Colonic mucosa (tissue), 4 donors: Measurements from ENCODE around the gene MBD5. TPM values are rescaled to one million over a fixed set of nuclear protein-coding genes. Genes with fewer than 3 reads are reported as not detected.
A peak's percentile ranks its signal among the peaks of the same experiment; 100 is the strongest.

Experiments
- DNase-seq: peaks from one replicate; pipeline ENCODE4 v3.0.0-alpha.2; 2020
- H3K27ac ChIP-seq: fragments of 200-600 bp; one replicate; pipeline ENCODE4 v1.8.0; 2021
- H3K27me3 ChIP-seq: fragments of 200-600 bp; one replicate; pipeline ENCODE4 v1.8.0; 2021
- H3K36me3 ChIP-seq: fragments of 200-600 bp; one replicate; pipeline ENCODE4 v1.8.0; 2021
- H3K4me1 ChIP-seq: fragments of 200-600 bp; one replicate; pipeline ENCODE4 v1.8.0; 2021; ENCODE audit warnings: mild to moderate bottlenecking
- H3K4me3 ChIP-seq: fragments of 200-600 bp; one replicate; pipeline ENCODE4 v1.8.0; 2021
- H3K9ac ChIP-seq, 2 donors: one replicate each; pipeline ENCODE4 v1.7.0; 2013; ENCODE audit warnings: control low read depth in 2 of 2, low read depth in 2 of 2, low read length in 2 of 2
- H3K9me3 ChIP-seq: fragments of 200-600 bp; one replicate; pipeline ENCODE4 v1.8.0; 2021
- CTCF ChIP-seq: fragments of 200-600 bp; IDR thresholded peaks from one replicate; pipeline ENCODE4 v1.8.0; 2022; ENCODE audit warnings: antibody characterized with exemption, mild to moderate bottlenecking
- intact Hi-C: fragments of 100-400 bp; cut with DNase I; formaldehyde crosslinking; loops from one replicate; pipeline ENCODE4 v1.14.1; 2022
- total RNA-seq, 2 donors: library from RNA; stranded (reverse); fragmentation: NEBNext Ultra II Directional in 1 of 2; extraction: Animal tissue kit (Norgen Biotek cat#: 25700) in 1 of 2; gene quantifications; one replicate each; pipeline ENCODE4 v1.2.1, GENCODE V29; 2021
- donor health status: healthy.
- donor health status: DM: no; HTN: no; CAD: no.
- donor health status: DM: no; HTN: no; CAD: no.

The MBD5 gene
- total RNA-seq, 2 donors from 2014 or later: 26.7 to 29.6 TPM

GRCh38 chr2:148194882-148195281 is 174.0 kb downstream of the MBD5 start:
- Histone ChIP-seq H3K27ac (no peak overlapping the region), H3K9ac (no peak overlapping the region)
- TF ChIP-seq CTCF: no peak

DNA sequence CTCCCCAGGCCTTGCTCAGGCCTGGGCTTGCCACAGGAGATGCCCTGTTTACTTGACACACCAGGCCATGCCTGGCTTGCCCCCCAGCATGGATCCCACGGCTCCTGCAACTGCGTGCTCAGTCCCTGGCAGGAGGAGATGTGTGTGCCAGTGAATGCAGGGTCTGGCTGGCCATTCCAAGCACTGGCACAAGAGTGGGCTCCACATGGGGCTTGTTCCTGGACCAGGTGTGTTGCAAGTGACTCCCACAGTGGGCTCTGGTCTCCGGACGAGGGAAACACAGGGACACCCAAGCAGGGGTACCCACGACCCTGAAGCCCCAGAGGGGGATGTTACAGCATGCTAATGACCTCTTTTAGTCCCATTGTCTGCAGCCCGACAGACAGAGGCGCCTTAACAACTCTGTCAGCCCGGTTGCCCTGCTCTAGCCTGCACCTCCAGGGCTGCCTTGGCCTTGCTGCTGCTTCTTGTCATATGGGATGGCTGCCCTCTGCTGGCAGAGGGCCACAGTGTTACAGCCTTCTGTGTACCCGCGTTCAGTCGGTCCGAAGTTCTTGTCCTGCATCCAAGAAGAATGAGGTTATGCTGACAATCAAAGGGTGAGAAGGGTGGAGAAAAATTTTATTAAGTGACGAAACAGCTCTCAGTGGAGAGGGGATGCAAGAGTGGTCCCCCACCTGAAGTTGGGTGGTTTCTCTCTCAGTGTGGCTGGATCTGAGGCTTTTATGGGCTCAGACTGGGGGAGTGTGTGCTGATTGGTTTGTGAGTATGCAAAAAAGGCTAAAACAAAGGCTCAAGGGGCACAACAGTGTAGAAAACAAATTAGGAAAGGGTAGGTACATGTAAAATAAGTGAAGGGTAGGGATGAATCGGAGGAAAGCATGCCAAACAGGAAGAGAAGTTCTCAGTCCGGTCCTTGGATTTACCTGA is 180.4 kb downstream of the MBD5 start:
- no peak overlapping the region for H3K4me3 ChIP-seq
- H3K27me3 ChIP-seq: no peaks in the 10 kb centered on the region
- no peak overlapping the region for H3K27ac ChIP-seq
- DNase-seq: peak; percentile 28
- no peaks in the 10 kb centered on the region for H3K4me1 ChIP-seq
- intact Hi-C loops: loop anchor here (5.0 kb wide), 1 partner anchor 264 kb away; no protein-coding TSS in a partner anchor
- H3K36me3 ChIP-seq: no peaks in the 10 kb centered on the region
- TF ChIP-seq CTCF: peak; percentile 47
- H3K9me3 ChIP-seq: no peaks in the 10 kb centered on the region
- no peak overlapping the region for H3K9ac ChIP-seq

More at GRCh38 chr2:148194882-148195281, 174.0 kb downstream of the MBD5 start:
- Histone ChIP-seq H3K4me3 (no peak overlapping the region), H3K9me3 (no peaks in the 10 kb centered on the region), H3K4me1 (no peaks in the 10 kb centered on the region), H3K27me3 (no peaks in the 10 kb centered on the region), H3K36me3 (no peaks in the 10 kb centered on the region)
- DNase-seq: no peak
- intact Hi-C loops: no loop called here

- DNase-seq: no peak
- TF ChIP-seq CTCF: no peak
- no peaks in the 10 kb centered on the region for H3K36me3 ChIP-seq
- H3K27ac ChIP-seq: no peak overlapping the region
- H3K27me3 ChIP-seq: no peaks in the 10 kb centered on the region
- no peak overlapping the region for H3K9ac ChIP-seq
- intact Hi-C loops: loop anchor here (5.0 kb wide), 1 partner anchor 265 kb away; no protein-coding TSS in a partner anchor
- H3K4me3 ChIP-seq: no peak overlapping the region
- H3K9me3 ChIP-seq: no peaks in the 10 kb centered on the region
- no peaks in the 10 kb centered on the region for H3K4me1 ChIP-seq
These were observed 181.3 kb downstream of the MBD5 start for GRCh38 chr2:148202237-148202636.

DNA sequence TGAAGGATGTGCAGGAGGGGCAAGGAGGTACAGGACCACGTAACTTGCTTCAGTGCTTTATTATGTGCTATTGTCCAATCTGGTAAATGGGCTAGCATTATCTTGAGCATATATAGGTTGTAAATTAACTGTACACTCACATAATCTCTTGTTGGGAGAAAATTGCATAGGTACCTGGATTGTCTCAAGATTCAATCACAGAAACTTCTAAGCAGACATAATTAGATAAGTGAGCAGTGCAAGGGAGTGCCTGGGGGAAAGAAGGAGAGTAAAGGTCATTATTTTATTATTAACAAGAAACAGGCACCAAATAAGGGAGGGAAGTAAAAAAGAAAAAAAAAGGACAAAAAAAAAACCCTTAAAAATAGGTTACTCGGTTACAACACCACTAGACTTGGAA is 186.2 kb downstream of the MBD5 start:
- Histone ChIP-seq H3K9ac (no peak overlapping the region), H3K9me3 (no peaks in the 10 kb centered on the region), H3K4me3 (no peak overlapping the region), H3K36me3 (no peaks in the 10 kb centered on the region), H3K27ac (no peak overlapping the region), H3K4me1 (no peaks in the 10 kb centered on the region), H3K27me3 (no peaks in the 10 kb centered on the region)
- TF ChIP-seq CTCF: no peak
- intact Hi-C loops: no loop called here
- no peak for DNase-seq

DNA sequence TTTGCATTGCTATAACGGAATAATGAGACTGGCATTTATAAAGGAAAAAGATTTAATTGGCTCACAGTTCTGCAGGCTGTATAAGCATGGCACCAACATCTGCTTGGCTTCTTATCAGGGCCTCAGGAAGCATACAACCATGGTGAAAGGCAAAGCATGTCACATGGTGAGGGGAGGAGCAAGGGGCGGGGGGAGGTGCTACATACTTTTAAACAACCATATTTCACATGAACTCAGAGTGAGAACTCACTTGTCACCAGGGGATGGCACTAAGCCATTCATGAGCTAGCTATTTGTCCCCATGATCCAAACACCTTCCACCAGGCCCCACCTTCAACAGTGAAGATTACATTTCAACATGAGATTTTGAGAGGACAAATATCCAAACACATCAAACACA is 188.7 kb downstream of the MBD5 start:
- H3K9me3 ChIP-seq: no peaks in the 10 kb centered on the region
- TF ChIP-seq CTCF: no peak
- intact Hi-C loops: no loop called here
- H3K27ac ChIP-seq: no peak overlapping the region
- no peaks in the 10 kb centered on the region for H3K4me1 ChIP-seq
- DNase-seq: no peak
- H3K36me3 ChIP-seq: no peaks in the 10 kb centered on the region
- H3K4me3 ChIP-seq: no peak overlapping the region
- H3K9ac ChIP-seq: no peak overlapping the region
- no peaks in the 10 kb centered on the region for H3K27me3 ChIP-seq
